GM18867 (cell line): ENCODE results near the gene TMPO.
"Not testable (repeated sequence)": the region's sequence is repeated elsewhere in the genome, so short reads cannot be mapped to it uniquely, and the experiment has no call there.

Source experiments
- ATAC-seq: cut with Tn5 transposase; IDR thresholded peaks from one replicate; pipeline ENCODE4 v1.9.1; 2021; ENCODE audit warnings: mild to moderate bottlenecking, moderate library complexity; ENCODE audit not compliant: unreplicated experiment

TMPO gene

DNA sequence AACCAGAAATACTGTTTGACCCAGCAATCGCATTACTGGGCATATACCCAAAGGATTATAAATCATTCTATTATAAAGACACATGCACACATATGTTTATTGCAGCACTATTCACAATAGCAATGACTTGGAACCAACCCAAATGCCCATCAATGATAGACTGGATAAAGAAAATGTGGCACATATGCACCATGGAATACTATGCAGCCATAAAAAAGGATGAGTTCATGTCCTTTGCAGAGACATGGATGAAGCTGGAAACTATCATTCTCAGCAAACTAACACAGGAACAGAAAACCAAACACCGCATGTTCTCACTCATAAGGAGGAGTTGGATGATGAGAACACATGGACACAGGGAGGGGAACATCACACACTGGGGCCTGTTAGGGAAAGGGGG lies 61.4 kb downstream of the TMPO start:
- ATAC-seq, result not testable (repeated sequence)

GRCh38 chr12:98578392-98578791 lies 63.0 kb downstream of the TMPO start:
- no peak for ATAC-seq

DNA sequence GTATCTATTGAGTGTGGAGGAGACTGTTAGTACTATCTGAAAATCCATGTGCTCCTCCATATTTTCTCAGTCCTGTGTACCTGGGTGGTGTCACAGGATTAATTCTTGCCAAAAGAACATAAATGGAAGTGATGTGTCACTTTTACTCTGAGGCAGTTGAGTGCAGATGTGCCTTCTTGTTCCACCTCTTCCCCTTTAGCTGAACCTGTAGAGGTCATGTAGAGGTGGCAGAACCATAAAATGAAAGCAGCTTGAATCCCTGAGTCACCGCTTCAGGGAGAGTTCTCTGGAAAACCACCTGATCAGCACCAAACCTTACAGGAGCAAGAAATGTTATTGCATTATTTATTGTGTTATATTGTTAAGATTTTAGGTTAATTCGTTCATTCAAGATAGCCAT lies 63.4 kb downstream of the TMPO start:
- no peak for ATAC-seq

- no peak for ATAC-seq
Measured at GRCh38 chr12:98579347-98579746, 64.0 kb downstream of the TMPO start.

DNA sequence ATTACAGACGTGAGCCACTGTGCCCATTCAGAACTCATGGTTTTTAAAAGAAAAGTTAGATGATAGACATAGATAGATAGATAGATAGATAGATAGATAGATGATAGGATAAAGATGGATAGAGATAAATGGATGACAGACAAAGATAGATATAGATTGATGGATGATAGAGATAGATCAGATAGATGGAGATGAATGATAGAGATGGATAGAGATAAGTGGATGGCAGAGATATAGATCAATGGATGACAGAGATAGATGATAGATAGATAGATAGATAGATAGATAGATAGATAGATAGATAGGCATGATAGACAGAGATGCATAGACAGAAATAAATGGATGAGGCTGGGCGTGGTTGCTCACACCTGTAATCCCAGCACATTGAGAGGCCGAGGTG lies 64.4 kb downstream of the TMPO start:
- no peak for ATAC-seq

GRCh38 chr12:98580695-98581094 lies 65.3 kb downstream of the TMPO start:
- ATAC-seq, result no peak

- no peak for ATAC-seq
Measured at GRCh38 chr12:98581101-98581500, 65.7 kb downstream of the TMPO start.

DNA sequence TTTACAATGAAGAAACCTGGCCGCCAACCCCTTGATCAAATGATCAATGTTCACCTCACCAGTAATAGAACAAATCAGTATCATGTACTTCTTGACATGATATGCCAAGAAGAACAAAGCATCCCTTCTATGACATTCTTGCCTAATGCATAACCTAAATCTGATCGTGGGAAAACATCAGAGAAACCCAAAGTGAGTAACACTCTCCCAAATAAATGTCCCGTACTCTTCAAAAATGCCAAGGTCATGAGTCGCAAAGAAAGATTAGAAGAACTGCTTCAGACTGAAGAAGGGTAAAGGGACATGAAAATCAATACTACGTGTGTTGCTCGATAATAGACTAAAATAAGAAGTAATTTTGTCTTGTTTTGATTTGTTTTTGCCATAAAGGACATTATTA lies 66.7 kb downstream of the TMPO start:
- no peak for ATAC-seq

- no peak for ATAC-seq
Measured at GRCh38 chr12:98587084-98587483, 71.7 kb downstream of the TMPO start.

DNA sequence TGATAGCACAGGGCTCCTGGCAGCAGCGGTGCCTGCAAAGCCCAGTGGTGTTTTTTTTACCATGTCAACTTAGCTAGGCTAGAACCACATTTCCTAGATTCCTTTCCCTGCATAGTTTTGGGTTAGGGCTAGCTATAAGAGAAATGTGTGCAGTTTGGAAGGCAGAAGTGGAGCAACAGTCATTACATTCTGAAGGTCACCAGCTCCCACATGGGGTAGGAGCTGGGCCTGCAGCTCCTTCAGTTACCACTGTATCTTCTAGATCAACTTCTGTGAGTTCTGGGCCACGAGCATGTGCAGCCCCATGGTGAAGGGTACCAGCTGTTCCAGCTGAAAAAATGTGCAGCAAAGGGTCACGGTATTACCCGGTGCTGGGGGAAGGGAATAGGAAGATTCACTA lies 75.8 kb downstream of the TMPO start:
- ATAC-seq, result no peak

GRCh38 chr12:98592825-98593322 lies 77.5 kb downstream of the TMPO start:
- ATAC-seq, result no peak

GRCh38 chr12:98593351-98594049 lies 78.1 kb downstream of the TMPO start, which contains the start of gene SLC25A3:
Gene SLC25A3, plus strand, starts transcription at chr12:98593686. Its CDS starts 293 bp downstream, at chr12:98593979.
- ATAC-seq, result peak; percentile 99

- ATAC-seq, result peak; percentile 2
Measured at GRCh38 chr12:98594050-98594835, 78.9 kb downstream of the TMPO start.

DNA sequence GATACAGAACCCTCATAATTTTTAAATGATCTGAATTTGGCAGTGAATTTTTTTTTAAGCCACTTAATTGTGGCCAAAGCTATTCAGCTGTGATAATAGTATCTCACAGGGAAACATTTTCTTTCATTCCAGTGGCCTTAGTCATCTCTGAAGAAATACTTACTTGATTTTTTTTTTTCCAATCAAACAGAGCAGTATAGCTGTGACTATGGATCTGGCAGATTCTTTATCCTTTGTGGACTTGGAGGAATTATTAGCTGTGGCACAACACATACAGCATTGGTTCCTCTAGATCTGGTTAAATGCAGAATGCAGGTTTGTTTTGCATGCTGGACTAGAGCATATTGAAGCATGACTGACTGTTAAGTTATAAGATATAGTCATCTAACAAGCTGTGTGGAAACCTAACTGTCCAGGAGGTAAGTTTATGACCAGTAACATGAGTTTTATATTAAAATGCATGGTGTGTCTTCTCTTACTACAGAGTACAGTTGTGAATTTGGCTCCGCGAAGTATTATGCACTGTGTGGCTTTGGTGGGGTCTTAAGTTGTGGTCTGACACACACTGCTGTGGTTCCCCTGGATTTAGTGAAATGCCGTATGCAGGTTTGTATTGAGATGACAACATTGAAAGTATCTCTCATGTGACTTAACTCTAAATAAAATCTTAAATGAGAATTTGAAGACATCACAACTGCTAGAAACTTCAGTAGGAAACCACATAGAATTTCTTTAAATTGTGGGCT lies 80.0 kb downstream of the TMPO start:
- ATAC-seq, result no peak

GRCh38 chr12:98597313-98597712 lies 81.9 kb downstream of the TMPO start:
- ATAC-seq, result not testable (repeated sequence)
